Chondrocyte (in vitro differentiated cells): Measurements from ENCODE around the gene C11orf21. TPM values are rescaled to one million over a fixed set of nuclear protein-coding genes. Genes with fewer than 3 reads are reported as not detected.

Source experiments
- DNase-seq: peaks from one replicate; pipeline ENCODE4 v3.0.0; 2021; ENCODE audit warnings: mixed read lengths, low spot score
- H3K27ac Mint-ChIP-seq: one replicate; pipeline ENCODE4 v1.8.0; 2021; ENCODE audit warnings: mild to moderate bottlenecking, moderate library complexity, mixed read lengths; ENCODE audit not compliant: unreplicated experiment
- H3K27me3 Mint-ChIP-seq: 2 replicates; pipeline ENCODE4 v1.8.0; 2021; ENCODE audit warnings: low read depth, mixed read lengths
- H3K36me3 Mint-ChIP-seq: 2 replicates; pipeline ENCODE4 v1.8.0; 2021; ENCODE audit warnings: low read depth, mixed read lengths
- H3K4me1 Mint-ChIP-seq: 2 replicates; pipeline ENCODE4 v1.8.0; 2021; ENCODE audit warnings: low read depth, mild to moderate bottlenecking, mixed read lengths
- H3K4me3 Mint-ChIP-seq: one replicate; pipeline ENCODE4 v1.8.0; 2021; ENCODE audit warnings: mild to moderate bottlenecking, moderate library complexity, mixed read lengths; ENCODE audit not compliant: unreplicated experiment
- H3K9me3 Mint-ChIP-seq: 2 replicates; pipeline ENCODE4 v1.8.0; 2021; ENCODE audit warnings: low read depth, mixed read lengths
- total RNA-seq: library from RNA; stranded (reverse); gene quantifications from 3 replicates; pipeline ENCODE4 v1.2.1, GENCODE V29; 2021
- TF ChIP-seq, protein P1 (sequence below): fragments of 200-600 bp; sonication (generic); IDR thresholded peaks from 2 replicates; pipeline ENCODE4 v1.5.0; 2021; ENCODE audit warnings: antibody characterized with exemption, mild to moderate bottlenecking, moderate library complexity

Gene C11orf21
- total RNA-seq, 1 donor from 2014 or later = not detected

GRCh38 chr11:2280208-2280607, 21.5 kb downstream of the C11orf21 start:
- Mint-ChIP-seq H3K4me3 (no peak overlapping the region), H3K4me1 (no peaks in the 10 kb centered on the region), H3K36me3 (peaks cover 8% of the 10 kb centered on the region), H3K27me3 (peaks cover 56% of the 10 kb centered on the region), H3K9me3 (peaks cover 28% of the 10 kb centered on the region), H3K27ac (no peak overlapping the region)
- DNase-seq = no peak
- TF ChIP-seq, protein P1, sequence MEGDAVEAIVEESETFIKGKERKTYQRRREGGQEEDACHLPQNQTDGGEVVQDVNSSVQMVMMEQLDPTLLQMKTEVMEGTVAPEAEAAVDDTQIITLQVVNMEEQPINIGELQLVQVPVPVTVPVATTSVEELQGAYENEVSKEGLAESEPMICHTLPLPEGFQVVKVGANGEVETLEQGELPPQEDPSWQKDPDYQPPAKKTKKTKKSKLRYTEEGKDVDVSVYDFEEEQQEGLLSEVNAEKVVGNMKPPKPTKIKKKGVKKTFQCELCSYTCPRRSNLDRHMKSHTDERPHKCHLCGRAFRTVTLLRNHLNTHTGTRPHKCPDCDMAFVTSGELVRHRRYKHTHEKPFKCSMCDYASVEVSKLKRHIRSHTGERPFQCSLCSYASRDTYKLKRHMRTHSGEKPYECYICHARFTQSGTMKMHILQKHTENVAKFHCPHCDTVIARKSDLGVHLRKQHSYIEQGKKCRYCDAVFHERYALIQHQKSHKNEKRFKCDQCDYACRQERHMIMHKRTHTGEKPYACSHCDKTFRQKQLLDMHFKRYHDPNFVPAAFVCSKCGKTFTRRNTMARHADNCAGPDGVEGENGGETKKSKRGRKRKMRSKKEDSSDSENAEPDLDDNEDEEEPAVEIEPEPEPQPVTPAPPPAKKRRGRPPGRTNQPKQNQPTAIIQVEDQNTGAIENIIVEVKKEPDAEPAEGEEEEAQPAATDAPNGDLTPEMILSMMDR = no peak

DNA sequence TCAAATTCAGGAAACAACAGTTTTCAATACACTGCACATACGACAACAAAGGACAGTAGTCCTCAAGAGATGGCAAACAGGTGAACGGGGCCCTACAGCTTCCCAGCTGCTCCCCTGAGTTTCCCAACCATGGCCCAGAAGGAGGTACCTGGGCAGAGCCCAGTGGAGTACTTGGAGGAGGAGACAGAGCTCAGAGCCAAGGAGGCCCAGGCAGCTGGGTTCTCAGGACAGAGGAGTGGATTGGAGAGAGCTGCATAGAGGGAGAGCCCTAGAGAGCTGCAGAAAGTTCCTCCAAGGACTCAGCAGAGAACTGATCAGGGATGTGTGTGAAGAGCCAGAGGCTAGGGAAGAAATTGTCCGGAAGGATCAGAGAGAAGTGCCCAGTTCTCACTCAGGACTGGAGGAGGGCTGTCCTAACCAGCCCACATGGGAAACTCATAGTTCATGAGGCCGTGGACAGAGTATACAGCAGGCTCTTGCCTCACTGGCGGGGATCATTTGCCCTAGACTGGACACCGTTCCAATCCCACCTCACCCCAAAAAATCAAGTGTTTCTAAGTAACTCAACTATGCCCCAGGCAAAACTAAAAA, 23.7 kb downstream of the C11orf21 start:
- no peak for DNase-seq
- TF ChIP-seq, protein P1 = no peak
- no peaks in the 10 kb centered on the region for H3K4me1 Mint-ChIP-seq
- peaks cover 27% of the 10 kb centered on the region for H3K9me3 Mint-ChIP-seq
- peaks cover 6% of the 10 kb centered on the region for H3K36me3 Mint-ChIP-seq
- no peak overlapping the region for H3K4me3 Mint-ChIP-seq
- H3K27ac Mint-ChIP-seq = no peak overlapping the region
- H3K27me3 Mint-ChIP-seq = peaks cover 56% of the 10 kb centered on the region

GRCh38 chr11:2277008-2277346, 24.7 kb downstream of the C11orf21 start:
- Mint-ChIP-seq H3K36me3 (peaks cover 4% of the 10 kb centered on the region), H3K4me1 (no peaks in the 10 kb centered on the region), H3K9me3 (peaks cover 16% of the 10 kb centered on the region), H3K4me3 (no peak overlapping the region), H3K27me3 (peaks cover 63% of the 10 kb centered on the region), H3K27ac (no peak overlapping the region)
- no peak for DNase-seq
- TF ChIP-seq, protein P1 = no peak

DNA sequence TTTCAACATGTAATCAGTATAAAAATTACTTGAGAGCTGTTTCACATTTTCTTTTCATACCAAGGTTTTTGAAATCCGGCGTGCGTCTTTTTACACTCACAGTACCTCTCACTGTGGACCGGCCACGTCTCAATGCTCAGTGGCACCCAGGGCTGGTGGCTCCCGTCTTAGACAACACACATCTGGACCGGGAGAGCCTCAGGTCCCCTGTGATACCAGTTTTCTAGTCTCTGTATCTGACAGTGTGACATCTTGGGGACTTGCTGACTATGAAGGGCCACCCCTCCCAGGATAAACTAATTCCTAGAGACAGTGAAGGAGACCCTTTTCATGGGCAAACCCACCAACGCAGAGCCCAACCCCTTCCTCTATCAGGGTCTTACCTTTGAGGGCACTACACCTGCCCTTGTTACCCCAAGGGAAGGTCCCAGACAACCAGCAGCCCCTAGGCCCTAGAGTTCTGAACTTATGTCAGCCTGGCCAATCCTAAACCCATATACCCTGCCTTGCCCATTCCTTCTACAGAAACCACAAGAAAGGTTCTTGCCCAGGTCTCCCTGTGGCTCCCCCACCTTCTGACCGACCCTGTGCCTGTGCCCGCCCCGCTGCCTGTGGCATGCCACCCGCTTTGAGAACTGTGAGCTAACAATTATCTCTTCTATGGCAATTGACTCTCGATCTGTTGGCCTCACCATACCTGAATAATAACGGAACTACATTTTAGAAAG, 25.3 kb downstream of the C11orf21 start:
- peaks cover 62% of the 10 kb centered on the region for H3K27me3 Mint-ChIP-seq
- DNase-seq = no peak
- H3K4me1 Mint-ChIP-seq = no peaks in the 10 kb centered on the region
- H3K9me3 Mint-ChIP-seq = peaks cover 14% of the 10 kb centered on the region
- H3K27ac Mint-ChIP-seq = no peak overlapping the region
- TF ChIP-seq, protein P1 = no peak
- no peak overlapping the region for H3K4me3 Mint-ChIP-seq
- H3K36me3 Mint-ChIP-seq = peaks cover 4% of the 10 kb centered on the region

GRCh38 chr11:2275334-2276279, 26.1 kb downstream of the C11orf21 start:
- no peak for DNase-seq
- H3K27me3 Mint-ChIP-seq = peaks cover 61% of the 10 kb centered on the region
- no peak overlapping the region for H3K27ac Mint-ChIP-seq
- peaks cover 4% of the 10 kb centered on the region for H3K36me3 Mint-ChIP-seq
- H3K4me3 Mint-ChIP-seq = no peak overlapping the region
- H3K4me1 Mint-ChIP-seq = no peaks in the 10 kb centered on the region
- TF ChIP-seq, protein P1 = no peak
- peaks cover 14% of the 10 kb centered on the region for H3K9me3 Mint-ChIP-seq
